Sigmoid colon (tissue), 7 donors: Measurements from ENCODE around the gene EHD4. TPM values are rescaled to one million over a fixed set of nuclear protein-coding genes. Genes with fewer than 3 reads are reported as not detected.

Experiments
- DNase-seq: peaks from one replicate; pipeline ENCODE4 v3.0.0-alpha.2; 2019
- H3K27ac ChIP-seq, 4 donors: fragments of 200-600 bp; sonication (generic); one replicate each; pipeline ENCODE4 v1.5.1; 2016 to 2019; ENCODE audit warnings: mild to moderate bottlenecking in 1 of 4
- H3K27me3 ChIP-seq, 3 donors: fragments of 200-600 bp; sonication (generic); one replicate each; pipeline ENCODE4 v1.5.1; 2019; ENCODE audit warnings: mild to moderate bottlenecking in 1 of 3
- H3K36me3 ChIP-seq, 4 donors: fragments of 200-600 bp; sonication (generic); one replicate each; pipeline ENCODE4 v1.5.1; 2016 to 2019
- H3K4me1 ChIP-seq, 4 donors: fragments of 200-600 bp; sonication (generic); one replicate each; pipeline ENCODE4 v1.5.1; 2017 to 2019
- H3K4me3 ChIP-seq, 4 donors: fragments of 200-600 bp; sonication (generic); one replicate each; pipeline ENCODE4 v1.5.1; 2017 to 2019; ENCODE audit warnings: mild to moderate bottlenecking in 2 of 4, moderate library complexity in 1 of 4
- H3K9me3 ChIP-seq, 4 donors: fragments of 200-600 bp in 3 of 4; sonication (generic) in 3 of 4; one replicate each; pipeline versions ENCODE4 v1.5.1 to v1.6.1; 2013 to 2019
- CTCF ChIP-seq, 4 experiments: fragments of 450-650 bp in 3 of 4; fragments of 200-600 bp in 1 of 4; IDR thresholded peaks; one replicate each; pipeline ENCODE4 v1.5.1; 2016 to 2019; ENCODE audit warnings: antibody characterized with exemption in 4 of 4, mild to moderate bottlenecking in 3 of 4, moderate library complexity in 2 of 4
- EP300 ChIP-seq, 4 donors: sonication (generic); formaldehyde crosslinking; IDR thresholded peaks; one replicate each; pipeline ENCODE4 v1.6.1; 2017; ENCODE audit warnings: antibody characterized with exemption in 4 of 4
- POLR2A ChIP-seq, 2 donors: fragments of 450-650 bp; IDR thresholded peaks; one replicate each; pipeline ENCODE4 v1.6.1; 2016; ENCODE audit warnings: antibody characterized with exemption in 2 of 2, mild to moderate bottlenecking in 2 of 2, moderate library complexity in 2 of 2
- POLR2AphosphoS5 ChIP-seq, 4 donors: sonication (generic); formaldehyde crosslinking; IDR thresholded peaks; one replicate each; pipeline ENCODE4 v1.6.1; 2017; ENCODE audit warnings: antibody characterized with exemption in 4 of 4
- WGBS, 2 donors: extraction: QIAGEN DNeasy Blood & Tissue Kit; methylation state at CpG; one replicate each; pipeline ENCODE4 v1.1.7; 2013; 5-methylcytosine and 5-hydroxymethylcytosine counted together
- intact Hi-C: fragments of 100-400 bp; cut with DNase I; formaldehyde crosslinking; loops from one replicate; pipeline ENCODE4 v1.15.1; 2023
- polyA plus RNA-seq, 3 donors: library from polyadenylated mRNA; stranded (reverse); fragments of 200-250 nt; gene quantifications; one replicate each; pipeline ENCODE4 v1.2.3, GENCODE V29; 2013
- total RNA-seq, 4 donors: library from RNA; depleted of rRNA; stranded (reverse); fragments of >200 nt; gene quantifications; one replicate each; pipeline ENCODE4 v1.1.0, GENCODE V29; 2016
- donor health status: healthy with polysubstance abuse.
- donor health status: Bipolar disorder and iron deficiency.
- donor health status: healthy.

EHD4 gene
- total and polyA plus RNA-seq, 7 donors: 8.9 to 37.0 (median 13.0) TPM

GRCh38 chr15:41894251-41894790 is 78.0 kb downstream of the EHD4 start:
- TF ChIP-seq EP300 (IDR thresholded peaks at IDR 0.05): no peak
- TF ChIP-seq CTCF (IDR thresholded peaks at IDR 0.05): no peak
- TF ChIP-seq POLR2AphosphoS5 (IDR thresholded peaks at IDR 0.05): no peak
- no peak for TF ChIP-seq POLR2A (IDR thresholded peaks at IDR 0.05)
- 81 to 84% methylated on average over 17 of the region's 17 CpGs for WGBS, 2 donors
- Histone ChIP-seq H3K27ac (peak overlapping the region; percentile 4 to 58 (median 43)), H3K9me3 (no peaks in the 10 kb centered on the region), H3K4me1 (peaks cover 0 to 36% (median 28%) of the 10 kb centered on the region in 4 donors), H3K27me3 (no peaks in the 10 kb centered on the region), H3K36me3 (peaks cover 0 to 2% (median 0%) of the 10 kb centered on the region in 4 donors), H3K4me3 (peak overlapping the region in 3 of 4 donors; percentile 7 to 28 (median 17))
- intact Hi-C loops: no loop called here
- DNase-seq: no peak

- peaks cover 0 to 36% (median 28%) of the 10 kb centered on the region in 4 donors for H3K4me1 ChIP-seq
- no peak for TF ChIP-seq CTCF (IDR thresholded peaks at IDR 0.05)
- TF ChIP-seq POLR2AphosphoS5 (IDR thresholded peaks at IDR 0.05): no peak
- TF ChIP-seq EP300 (IDR thresholded peaks at IDR 0.05): no peak
- TF ChIP-seq POLR2A (IDR thresholded peaks at IDR 0.05): no peak
- H3K36me3 ChIP-seq: no peaks in the 10 kb centered on the region
- WGBS, 2 donors: 52 to 79% methylated on average over 15 of the region's 15 CpGs
- no peaks in the 10 kb centered on the region for H3K27me3 ChIP-seq
- DNase-seq: no peak
- intact Hi-C loops: no loop called here
- H3K4me3 ChIP-seq: peak within 1 kb of the TSS in 3 of 4 donors; percentile 7 to 28 (median 17)
- no peaks in the 10 kb centered on the region for H3K9me3 ChIP-seq
- peak within 1 kb of the TSS; percentile 36 to 58 (median 44) for H3K27ac ChIP-seq
These were observed 78.7 kb downstream of the EHD4 start, which contains the start of gene SPTBN5 for GRCh38 chr15:41893422-41894250. Gene SPTBN5 (minus strand): TSS chr15:41894053. CDS start chr15:41893497, 556 bp downstream.

GRCh38 chr15:41892621-41893421 is 79.5 kb downstream of the EHD4 start:
- Histone ChIP-seq H3K36me3 (no peaks in the 10 kb centered on the region), H3K4me1 (peaks cover 0 to 36% (median 28%) of the 10 kb centered on the region in 4 donors), H3K27ac (no peak overlapping the region), H3K27me3 (no peaks in the 10 kb centered on the region), H3K9me3 (no peaks in the 10 kb centered on the region), H3K4me3 (no peak overlapping the region)
- DNase-seq: no peak
- WGBS, 2 donors: 48 to 71% methylated on average over 22 of the region's 22 CpGs
- TF ChIP-seq POLR2A (IDR thresholded peaks at IDR 0.05) (no peak), EP300 (IDR thresholded peaks at IDR 0.05) (no peak), POLR2AphosphoS5 (IDR thresholded peaks at IDR 0.05) (peak in 1 of 4 donors; percentile 41)
- intact Hi-C loops: no loop called here

GRCh38 chr15:41891946-41892345 is 80.4 kb downstream of the EHD4 start:
- Histone ChIP-seq H3K36me3 (no peaks in the 10 kb centered on the region), H3K4me1 (peaks cover 0 to 36% (median 28%) of the 10 kb centered on the region in 4 donors), H3K27me3 (no peaks in the 10 kb centered on the region), H3K9me3 (no peaks in the 10 kb centered on the region), H3K27ac (peak overlapping the region in 1 of 4 donors; percentile 34), H3K4me3 (no peak overlapping the region)
- DNase-seq: no peak
- TF ChIP-seq CTCF (IDR thresholded peaks at IDR 0.05) (no peak), EP300 (IDR thresholded peaks at IDR 0.05) (no peak), POLR2AphosphoS5 (IDR thresholded peaks at IDR 0.05) (no peak), POLR2A (IDR thresholded peaks at IDR 0.05) (no peak)
- WGBS, 2 donors: 34 to 82% methylated on average over 3 of the region's 3 CpGs
- intact Hi-C loops: no loop called here
